Urothelium cell line (cell line): ENCODE measurements around the gene SLC6A1.
"Not testable (repeated sequence)": the region's sequence is repeated elsewhere in the genome, so short reads cannot be mapped to it uniquely, and the experiment has no call there.

Experiments
- DNase-seq: peaks from one replicate; pipeline ENCODE4 v3.0.0; 2011; ENCODE audit warnings: low spot score, mixed read lengths
- FAIRE-seq: peaks from 2 replicates; lab custom pipeline; 2011; peaks lifted over from hg19 to GRCh38; lab: Jason Lieb, UNC

Gene SLC6A1

GRCh38 chr3:11057655-11058054, 65.1 kb downstream of the SLC6A1 start:
- DNase-seq, result no peak
- FAIRE-seq, result no peak

GRCh38 chr3:11059090-11059798, 66.7 kb downstream of the SLC6A1 start:
- DNase-seq (peak; percentile 83), FAIRE-seq (peak; percentile 30)

GRCh38 chr3:11059799-11060115, 67.2 kb downstream of the SLC6A1 start:
- DNase-seq, result no peak
- no peak for FAIRE-seq

GRCh38 chr3:11060500-11061251, 68.1 kb downstream of the SLC6A1 start:
- no peak for FAIRE-seq
- peak; percentile 82 for DNase-seq

GRCh38 chr3:11061268-11061871, 68.8 kb downstream of the SLC6A1 start:
- not testable (repeated sequence) for FAIRE-seq, DNase-seq

GRCh38 chr3:11062704-11063103, 70.2 kb downstream of the SLC6A1 start:
- no peak for FAIRE-seq

GRCh38 chr3:11071096-11071755, 78.7 kb downstream of the SLC6A1 start:
- FAIRE-seq (no peak), DNase-seq (no peak)

More at GRCh38 chr3:11062704-11063103, 70.2 kb downstream of the SLC6A1 start:
- DNase-seq, result no peak

GRCh38 chr3:11072631-11073030, 80.1 kb downstream of the SLC6A1 start:
- DNase-seq (no peak), FAIRE-seq (no peak)

- FAIRE-seq, result no peak
These were observed 81.5 kb downstream of the SLC6A1 start for GRCh38 chr3:11074011-11074410.

GRCh38 chr3:11074451-11074850, 81.9 kb downstream of the SLC6A1 start:
- FAIRE-seq, result no peak
- DNase-seq, result no peak

More at GRCh38 chr3:11074011-11074410, 81.5 kb downstream of the SLC6A1 start:
- no peak for DNase-seq

GRCh38 chr3:11075122-11075521, 82.6 kb downstream of the SLC6A1 start:
- not testable (repeated sequence) for FAIRE-seq

GRCh38 chr3:11076711-11077110, 84.2 kb downstream of the SLC6A1 start:
- no peak for FAIRE-seq
- no peak for DNase-seq

More at GRCh38 chr3:11075122-11075521, 82.6 kb downstream of the SLC6A1 start:
- not testable (repeated sequence) for DNase-seq

- no peak for FAIRE-seq
- DNase-seq, result no peak
These were observed 84.9 kb downstream of the SLC6A1 start for GRCh38 chr3:11077466-11077865.

- no peak for DNase-seq
- FAIRE-seq, result no peak
These were observed 86.4 kb downstream of the SLC6A1 start for GRCh38 chr3:11078826-11079515.

- no peak for FAIRE-seq
- DNase-seq, result no peak
These were observed 87.9 kb downstream of the SLC6A1 start for GRCh38 chr3:11080492-11080891.

- DNase-seq, result no peak
- FAIRE-seq, result no peak
These were observed 91.5 kb downstream of the SLC6A1 start for GRCh38 chr3:11084098-11084497.

GRCh38 chr3:11084677-11085076, 92.1 kb downstream of the SLC6A1 start:
- DNase-seq, result no peak
- no peak for FAIRE-seq

- FAIRE-seq (no peak), DNase-seq (no peak)
These were observed 92.7 kb downstream of the SLC6A1 start for GRCh38 chr3:11085093-11085840.

GRCh38 chr3:11086856-11087255, 94.3 kb downstream of the SLC6A1 start:
- FAIRE-seq, result no peak

GRCh38 chr3:11088066-11088465, 95.5 kb downstream of the SLC6A1 start:
- no peak for FAIRE-seq
- no peak for DNase-seq

More at GRCh38 chr3:11086856-11087255, 94.3 kb downstream of the SLC6A1 start:
- DNase-seq, result no peak
